Activated T-cell treated with anti-CD3 and anti-CD28 coated beads, Interleukin-2, amount 50 U/mL, for 4 hours (primary cell): ENCODE measurements around the gene SERPINI2. TPM values are rescaled to one million over a fixed set of nuclear protein-coding genes. Genes with fewer than 3 reads are reported as not detected.
"Not testable (repeated sequence)": the region's sequence is repeated elsewhere in the genome, so short reads cannot be mapped to it uniquely, and the experiment has no call there.

ENCODE experiments used
- ATAC-seq, 2 donors: fragments of 200-7000 bp; cut with Tn5 transposase; one replicate each; pipeline ENCODE4 v1.10.0; 2021
- DNase-seq: peaks from one replicate; pipeline ENCODE4 v3.0.0-alpha.2; 2020
- H3K27me3 Mint-ChIP-seq: one replicate; pipeline ENCODE4 v1.8.0; 2021; ENCODE audit warnings: low read depth, mixed read lengths
- H3K36me3 Mint-ChIP-seq: one replicate; pipeline ENCODE4 v1.8.0; 2022; ENCODE audit warnings: mixed read lengths; ENCODE audit not compliant: insufficient read depth
- H3K4me1 Mint-ChIP-seq: one replicate; pipeline ENCODE4 v1.8.0; 2021; ENCODE audit warnings: low read depth, mixed read lengths
- H3K4me3 Mint-ChIP-seq: one replicate; pipeline ENCODE4 v1.8.0; 2021; ENCODE audit warnings: mild to moderate bottlenecking, moderate library complexity, mixed read lengths
- H3K9me3 Mint-ChIP-seq: one replicate; pipeline ENCODE4 v1.8.0; 2021; ENCODE audit warnings: mixed read lengths
- total RNA-seq, 3 donors: library from RNA; stranded (reverse); gene quantifications; one replicate each; pipeline ENCODE4 v1.2.1, GENCODE V29; 2021

The SERPINI2 gene
- total RNA-seq, 3 donors from 2014 or later: not detected

GRCh38 chr3:167469381-167469780 is 4.5 kb downstream of the SERPINI2 start:
- no peaks in the 10 kb centered on the region for H3K4me1 Mint-ChIP-seq
- H3K27me3 Mint-ChIP-seq: no peaks in the 10 kb centered on the region
- H3K9me3 Mint-ChIP-seq: no peaks in the 10 kb centered on the region
- no peaks in the 10 kb centered on the region for H3K36me3 Mint-ChIP-seq
- ATAC-seq (no peak), DNase-seq (no peak)
- H3K4me3 Mint-ChIP-seq: no peak overlapping the region

GRCh38 chr3:167467848-167468611 is 5.8 kb downstream of the SERPINI2 start:
- H3K27me3 Mint-ChIP-seq: no peaks in the 10 kb centered on the region
- ATAC-seq: no peak

GRCh38 chr3:167466966-167467365 is 6.9 kb downstream of the SERPINI2 start:
- no peaks in the 10 kb centered on the region for H3K36me3 Mint-ChIP-seq
- no peak overlapping the region for H3K4me3 Mint-ChIP-seq
- H3K4me1 Mint-ChIP-seq: no peaks in the 10 kb centered on the region
- DNase-seq (no peak), ATAC-seq (no peak)
- H3K9me3 Mint-ChIP-seq: no peaks in the 10 kb centered on the region
- H3K27me3 Mint-ChIP-seq: no peaks in the 10 kb centered on the region

More at GRCh38 chr3:167467848-167468611, 5.8 kb downstream of the SERPINI2 start:
- no peak overlapping the region for H3K4me3 Mint-ChIP-seq
- no peaks in the 10 kb centered on the region for H3K9me3 Mint-ChIP-seq
- no peaks in the 10 kb centered on the region for H3K4me1 Mint-ChIP-seq
- no peak for DNase-seq
- H3K36me3 Mint-ChIP-seq: no peaks in the 10 kb centered on the region

- H3K36me3 Mint-ChIP-seq: no peaks in the 10 kb centered on the region
- DNase-seq (no peak), ATAC-seq (no peak)
- no peaks in the 10 kb centered on the region for H3K4me1 Mint-ChIP-seq
- H3K4me3 Mint-ChIP-seq: no peak overlapping the region
- H3K9me3 Mint-ChIP-seq: no peaks in the 10 kb centered on the region
- no peaks in the 10 kb centered on the region for H3K27me3 Mint-ChIP-seq
Observed at GRCh38 chr3:167456157-167456799, 17.6 kb downstream of the SERPINI2 start.

- H3K36me3 Mint-ChIP-seq: no peaks in the 10 kb centered on the region
- H3K4me3 Mint-ChIP-seq: no peak overlapping the region
- H3K4me1 Mint-ChIP-seq: no peaks in the 10 kb centered on the region
- H3K9me3 Mint-ChIP-seq: no peaks in the 10 kb centered on the region
- H3K27me3 Mint-ChIP-seq: no peaks in the 10 kb centered on the region
- DNase-seq (no peak), ATAC-seq (no peak)
Observed at GRCh38 chr3:167453815-167454214, 20.0 kb downstream of the SERPINI2 start.

- Mint-ChIP-seq H3K36me3 (no peaks in the 10 kb centered on the region), H3K4me3 (no peak overlapping the region), H3K9me3 (no peaks in the 10 kb centered on the region), H3K27me3 (no peaks in the 10 kb centered on the region), H3K4me1 (no peaks in the 10 kb centered on the region)
- ATAC-seq: no peak
- DNase-seq: no peak
Observed at GRCh38 chr3:167451282-167451681, 22.6 kb downstream of the SERPINI2 start.

- DNase-seq: no peak
- H3K27me3 Mint-ChIP-seq: no peaks in the 10 kb centered on the region
- no peaks in the 10 kb centered on the region for H3K4me1 Mint-ChIP-seq
- no peak for ATAC-seq
- H3K4me3 Mint-ChIP-seq: no peak overlapping the region
- H3K9me3 Mint-ChIP-seq: no peaks in the 10 kb centered on the region
- no peaks in the 10 kb centered on the region for H3K36me3 Mint-ChIP-seq
Observed at GRCh38 chr3:167450675-167451074, 23.2 kb downstream of the SERPINI2 start.

GRCh38 chr3:167450195-167450594 is 23.6 kb downstream of the SERPINI2 start:
- ATAC-seq (no peak), DNase-seq (no peak)
- Mint-ChIP-seq H3K4me1 (no peaks in the 10 kb centered on the region), H3K36me3 (no peaks in the 10 kb centered on the region), H3K4me3 (no peak overlapping the region), H3K27me3 (no peaks in the 10 kb centered on the region), H3K9me3 (no peaks in the 10 kb centered on the region)

- Mint-ChIP-seq H3K36me3 (no peaks in the 10 kb centered on the region), H3K27me3 (no peaks in the 10 kb centered on the region), H3K9me3 (no peaks in the 10 kb centered on the region), H3K4me1 (no peaks in the 10 kb centered on the region), H3K4me3 (no peak overlapping the region)
- DNase-seq (no peak), ATAC-seq (no peak)
Observed at GRCh38 chr3:167445491-167445890, 28.4 kb downstream of the SERPINI2 start.

GRCh38 chr3:167441256-167441655 is 32.6 kb downstream of the SERPINI2 start:
- Mint-ChIP-seq H3K4me1 (no peaks in the 10 kb centered on the region), H3K9me3 (no peaks in the 10 kb centered on the region), H3K4me3 (no peak overlapping the region), H3K36me3 (no peaks in the 10 kb centered on the region), H3K27me3 (peaks cover 3% of the 10 kb centered on the region)
- ATAC-seq (no peak), DNase-seq (no peak)

- no peak for ATAC-seq
- Mint-ChIP-seq H3K9me3 (no peaks in the 10 kb centered on the region), H3K36me3 (no peaks in the 10 kb centered on the region)
Observed at GRCh38 chr3:167437428-167438139, 36.3 kb downstream of the SERPINI2 start.

GRCh38 chr3:167426962-167427361 is 46.9 kb downstream of the SERPINI2 start:
- H3K4me1 Mint-ChIP-seq, H3K9me3 Mint-ChIP-seq, H3K36me3 Mint-ChIP-seq, DNase-seq, ATAC-seq, H3K27me3 Mint-ChIP-seq, H3K4me3 Mint-ChIP-seq: not testable (repeated sequence)

More at GRCh38 chr3:167437428-167438139, 36.3 kb downstream of the SERPINI2 start:
- peaks cover 3% of the 10 kb centered on the region for H3K27me3 Mint-ChIP-seq
- no peaks in the 10 kb centered on the region for H3K4me1 Mint-ChIP-seq
- no peak overlapping the region for H3K4me3 Mint-ChIP-seq
- DNase-seq: no peak

GRCh38 chr3:167422396-167422795 is 51.4 kb downstream of the SERPINI2 start:
- H3K4me1 Mint-ChIP-seq, DNase-seq, ATAC-seq, H3K36me3 Mint-ChIP-seq, H3K4me3 Mint-ChIP-seq, H3K27me3 Mint-ChIP-seq, H3K9me3 Mint-ChIP-seq: not testable (repeated sequence)

- Mint-ChIP-seq H3K9me3 (no peaks in the 10 kb centered on the region), H3K4me1 (no peaks in the 10 kb centered on the region), H3K27me3 (no peaks in the 10 kb centered on the region), H3K36me3 (no peaks in the 10 kb centered on the region), H3K4me3 (no peak overlapping the region)
- DNase-seq (no peak), ATAC-seq (no peak)
Observed at GRCh38 chr3:167409611-167410010, 64.2 kb downstream of the SERPINI2 start.
